HUES48 (cell line): ENCODE data around the gene TACO1.
A peak's percentile ranks its signal among the peaks of the same experiment; 100 is the strongest.

ENCODE experiments used
- H3K27ac ChIP-seq: one replicate; pipeline ENCODE4 v1.7.0; 2013; ENCODE audit warnings: low read depth, low read length, inconsistent platforms
- H3K27me3 ChIP-seq: 2 replicates; pipeline ENCODE4 v1.6.1; 2013; ENCODE audit warnings: mild to moderate bottlenecking, low read length; ENCODE audit not compliant: control insufficient read depth, insufficient read depth
- H3K36me3 ChIP-seq: 2 replicates; pipeline ENCODE4 v1.6.1; 2013; ENCODE audit warnings: low read length; ENCODE audit not compliant: control insufficient read depth, insufficient read depth
- H3K4me1 ChIP-seq: 2 replicates; pipeline ENCODE4 v1.6.1; 2013; ENCODE audit warnings: mild to moderate bottlenecking, low read length; ENCODE audit not compliant: control insufficient read depth, insufficient read depth
- H3K4me3 ChIP-seq: 2 replicates; pipeline ENCODE4 v1.5.1; 2013; ENCODE audit warnings: mild to moderate bottlenecking, low read depth, low read length
- H3K9ac ChIP-seq: 2 replicates; pipeline ENCODE4 v1.6.1; 2013; ENCODE audit warnings: mild to moderate bottlenecking, low read depth, low read length, moderate library complexity
- H3K9me3 ChIP-seq: 2 replicates; pipeline ENCODE4 v1.6.1; 2013; ENCODE audit warnings: low read length; ENCODE audit not compliant: control insufficient read depth, insufficient read depth

Gene TACO1

DNA sequence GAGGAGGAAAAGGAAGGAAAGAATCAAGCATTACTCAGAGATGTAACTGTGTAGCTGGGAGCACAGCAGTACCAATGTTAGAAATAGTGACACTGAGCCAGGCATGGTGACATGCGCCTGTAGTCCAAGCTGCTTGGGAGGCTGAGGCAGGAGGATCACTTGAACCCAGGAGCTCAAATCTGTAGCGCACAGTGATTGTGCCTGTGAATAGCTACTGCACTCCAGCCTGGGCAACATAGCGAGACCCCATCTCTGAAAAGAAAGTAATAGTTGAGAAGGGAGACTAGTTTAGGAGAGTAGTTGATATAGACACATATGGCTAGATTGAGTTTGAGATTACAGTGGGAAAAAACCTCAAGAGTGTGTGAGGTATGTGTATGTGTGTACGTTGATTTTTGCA lies 39.3 kb downstream of the TACO1 start:
- Histone ChIP-seq H3K27me3 (no peaks in the 10 kb centered on the region), H3K27ac (no peak overlapping the region), H3K36me3 (peaks cover 16% of the 10 kb centered on the region; the same call in 1 of the 2 replicates), H3K9ac (no peak overlapping the region), H3K4me1 (peaks cover under 1% of the 10 kb centered on the region; the same call in 1 of the 2 replicates), H3K9me3 (no peaks in the 10 kb centered on the region), H3K4me3 (no peak overlapping the region)

DNA sequence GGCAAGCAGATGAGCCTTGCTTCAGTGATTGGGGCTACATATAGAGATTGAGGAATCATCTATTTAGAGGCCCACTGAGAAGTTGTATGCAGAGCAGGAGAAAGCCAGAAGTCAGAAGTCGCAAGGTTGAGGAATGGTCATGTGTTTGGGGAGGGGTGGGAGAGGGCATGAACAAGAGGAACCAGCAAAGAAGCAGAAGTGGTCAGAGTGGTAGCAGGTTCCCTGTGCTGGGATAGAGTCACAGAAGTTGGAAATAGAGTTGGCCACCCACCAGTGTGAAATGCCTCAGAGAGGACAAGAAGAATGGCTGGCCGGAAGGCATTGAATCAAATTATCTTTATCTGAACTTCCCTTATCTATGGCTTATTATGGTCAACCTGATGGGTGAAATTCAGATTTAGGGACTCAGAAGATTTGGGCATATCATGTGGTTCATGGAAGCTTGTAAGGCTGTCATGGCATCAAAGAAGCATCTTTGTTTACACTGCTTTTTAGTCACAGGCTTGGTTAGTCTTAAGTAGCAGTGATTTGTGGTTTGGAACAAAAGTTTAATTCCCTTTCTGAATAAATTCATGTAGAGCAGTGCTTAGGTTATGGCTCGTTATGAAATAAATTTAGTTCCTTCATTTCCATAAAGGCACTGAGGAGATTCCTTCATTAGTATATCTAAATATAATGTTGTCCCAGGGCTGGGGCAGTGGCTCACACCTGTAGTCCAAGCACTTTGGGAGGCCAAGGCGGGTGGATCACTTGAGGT lies 41.2 kb downstream of the TACO1 start:
- H3K27ac ChIP-seq, result no peak overlapping the region
- 0 out of 2 replicates have a peak, but pooled peaks cover 2% of the 10 kb centered on the region for H3K4me1 ChIP-seq
- no peak overlapping the region for H3K4me3 ChIP-seq
- H3K36me3 ChIP-seq, result peaks cover 10% of the 10 kb centered on the region
- no peaks in the 10 kb centered on the region for H3K9me3 ChIP-seq
- no peaks in the 10 kb centered on the region for H3K27me3 ChIP-seq
- no peak overlapping the region for H3K9ac ChIP-seq

DNA sequence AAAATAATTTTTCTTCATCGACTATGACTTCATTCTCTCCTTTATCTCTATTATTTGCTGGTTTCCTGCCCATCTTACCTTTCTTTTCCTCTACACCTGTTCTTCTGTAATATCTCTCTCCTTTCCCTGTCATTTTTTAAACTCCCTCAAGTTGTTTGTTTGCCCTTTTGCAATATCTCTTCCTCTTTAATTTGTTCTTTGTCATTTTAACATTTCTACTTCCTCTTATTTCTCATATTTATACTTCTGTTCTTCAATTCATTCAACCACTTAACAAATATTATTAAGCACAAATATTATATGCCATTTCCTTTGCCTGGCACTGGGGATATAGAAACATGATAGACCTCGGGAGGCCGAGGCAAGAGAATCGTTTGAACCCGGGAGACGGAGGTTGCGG lies 44.2 kb downstream of the TACO1 start:
- H3K4me1 ChIP-seq, result peaks cover 17% of the 10 kb centered on the region
- H3K9ac ChIP-seq, result no peak overlapping the region
- H3K27ac ChIP-seq, result no peak overlapping the region
- no peaks in the 10 kb centered on the region for H3K27me3 ChIP-seq
- H3K9me3 ChIP-seq, result no peaks in the 10 kb centered on the region
- H3K4me3 ChIP-seq, result no peak overlapping the region
- peaks cover 10% of the 10 kb centered on the region for H3K36me3 ChIP-seq

DNA sequence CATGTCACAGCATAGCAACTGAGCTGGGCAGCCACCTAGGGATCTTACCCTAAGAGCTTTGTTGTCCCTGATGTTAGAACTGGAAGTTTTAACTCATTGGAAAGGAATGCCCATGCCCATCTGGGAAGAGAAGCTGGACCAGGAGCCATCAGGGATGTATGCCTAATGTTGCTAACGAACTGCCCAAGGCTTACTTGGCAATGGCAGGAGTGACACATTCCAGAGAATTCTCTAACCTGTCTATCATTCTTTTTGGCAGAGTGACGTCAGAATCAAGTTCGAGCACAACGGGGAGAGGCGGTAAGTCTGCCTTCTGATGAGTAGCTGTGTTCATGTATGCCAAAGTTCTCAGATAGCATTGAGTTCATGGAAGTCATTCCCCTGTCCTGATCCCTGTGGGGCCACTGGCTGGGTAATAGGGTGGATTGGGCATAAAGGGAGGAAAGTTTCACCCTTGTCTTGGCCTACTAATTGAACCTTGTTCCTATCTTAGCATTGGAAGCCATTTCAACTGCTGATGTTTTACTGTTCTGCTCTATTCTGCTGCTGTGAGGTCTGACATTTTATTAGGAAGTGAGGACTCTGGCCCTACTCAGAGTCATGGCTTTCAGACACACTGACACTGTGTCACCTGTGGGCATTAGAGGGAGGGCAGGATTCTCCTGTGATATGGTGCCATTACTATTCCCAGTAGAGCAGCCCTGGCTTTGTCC lies 45.2 kb downstream of the TACO1 start:
- peaks cover 12% of the 10 kb centered on the region for H3K36me3 ChIP-seq
- no peak overlapping the region for H3K4me3 ChIP-seq
- no peaks in the 10 kb centered on the region for H3K27me3 ChIP-seq
- H3K9ac ChIP-seq, result no peak overlapping the region
- H3K4me1 ChIP-seq, result peaks cover 17% of the 10 kb centered on the region
- no peak overlapping the region for H3K27ac ChIP-seq
- no peaks in the 10 kb centered on the region for H3K9me3 ChIP-seq

DNA sequence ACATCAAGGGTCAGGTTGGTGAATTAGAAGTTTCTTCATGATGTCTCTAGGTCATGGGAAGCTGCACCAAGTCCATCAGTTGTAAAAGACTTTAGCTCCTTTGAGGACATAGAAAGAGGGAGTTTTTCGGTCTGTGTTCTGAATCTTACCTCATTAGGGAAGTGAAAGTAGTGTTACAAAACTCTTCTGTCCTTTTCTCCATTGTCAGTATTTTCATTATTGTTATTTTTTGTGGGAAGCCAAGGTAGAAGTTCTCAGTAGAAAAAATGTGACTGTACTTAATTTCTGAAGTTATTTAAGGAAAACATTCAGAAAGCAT lies 45.8 kb downstream of the TACO1 start:
- no peaks in the 10 kb centered on the region for H3K9me3 ChIP-seq
- peaks cover 17% of the 10 kb centered on the region for H3K4me1 ChIP-seq
- H3K27me3 ChIP-seq, result no peaks in the 10 kb centered on the region
- no peak overlapping the region for H3K9ac ChIP-seq
- H3K4me3 ChIP-seq, result no peak overlapping the region
- peaks cover 12% of the 10 kb centered on the region for H3K36me3 ChIP-seq
- no peak overlapping the region for H3K27ac ChIP-seq

DNA sequence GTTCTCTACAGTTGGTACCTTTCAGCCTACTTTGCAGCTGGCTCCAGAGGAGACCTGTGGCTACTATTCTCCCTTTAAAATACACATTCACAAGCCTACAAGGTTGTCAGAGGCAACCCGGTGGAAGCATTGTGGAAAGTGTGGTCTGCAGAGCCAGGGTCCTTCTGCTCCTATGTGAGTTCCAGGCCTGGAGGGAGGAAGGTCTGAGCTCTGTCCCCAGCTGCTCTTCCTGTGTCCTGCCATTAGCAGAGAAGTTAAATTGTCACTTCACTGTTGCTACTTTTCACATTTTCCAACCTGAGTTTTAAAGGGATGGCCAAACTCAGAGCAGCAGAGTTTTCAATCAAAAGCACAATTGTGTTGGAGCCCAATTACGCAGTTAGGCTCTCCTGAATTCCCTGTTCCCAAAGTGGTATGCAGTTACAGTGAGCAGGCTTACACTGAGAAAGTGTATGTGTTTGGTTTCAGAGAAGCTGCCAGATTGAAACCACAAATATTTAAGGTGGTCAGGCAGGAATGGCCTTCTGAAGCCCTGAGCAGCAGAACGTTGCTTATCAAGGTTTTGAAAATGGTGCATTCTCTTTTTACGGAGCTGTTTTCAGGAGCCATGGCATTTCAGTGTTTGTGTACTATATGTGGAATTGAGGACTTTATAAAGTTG lies 46.5 kb downstream of the TACO1 start:
- peak overlapping the region; percentile 78 for H3K27ac ChIP-seq

DNA sequence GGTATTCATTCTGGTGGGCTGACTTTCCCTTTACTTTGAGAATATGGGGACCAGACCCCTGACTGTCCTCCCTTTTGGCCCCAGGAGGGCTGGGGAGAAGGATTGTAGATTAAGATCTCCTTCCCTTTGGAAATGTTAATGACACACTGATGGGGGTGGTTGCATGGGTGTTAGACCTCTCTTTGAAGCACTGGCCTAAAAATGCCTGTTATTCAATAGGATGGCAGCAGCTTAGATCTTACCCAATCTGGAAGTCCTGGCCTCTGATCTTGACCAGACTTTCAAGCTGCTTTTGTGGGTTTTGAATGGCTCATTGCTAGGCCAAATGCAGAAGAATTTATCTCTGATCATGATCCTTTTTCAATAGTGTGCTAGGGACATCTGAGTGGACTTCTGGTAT lies 47.2 kb downstream of the TACO1 start:
- Histone ChIP-seq H3K4me3 (no peak overlapping the region), H3K27ac (peak overlapping the region; percentile 78), H3K9me3 (no peaks in the 10 kb centered on the region), H3K4me1 (peaks cover 17% of the 10 kb centered on the region), H3K36me3 (peaks cover 18% of the 10 kb centered on the region), H3K27me3 (no peaks in the 10 kb centered on the region), H3K9ac (no peak overlapping the region)

More for the DNA sequence above, 46.5 kb downstream of the TACO1 start:
- Histone ChIP-seq H3K27me3 (no peaks in the 10 kb centered on the region), H3K4me3 (no peak overlapping the region), H3K9ac (no peak overlapping the region), H3K36me3 (peaks cover 12% of the 10 kb centered on the region), H3K9me3 (no peaks in the 10 kb centered on the region), H3K4me1 (peaks cover 17% of the 10 kb centered on the region)

DNA sequence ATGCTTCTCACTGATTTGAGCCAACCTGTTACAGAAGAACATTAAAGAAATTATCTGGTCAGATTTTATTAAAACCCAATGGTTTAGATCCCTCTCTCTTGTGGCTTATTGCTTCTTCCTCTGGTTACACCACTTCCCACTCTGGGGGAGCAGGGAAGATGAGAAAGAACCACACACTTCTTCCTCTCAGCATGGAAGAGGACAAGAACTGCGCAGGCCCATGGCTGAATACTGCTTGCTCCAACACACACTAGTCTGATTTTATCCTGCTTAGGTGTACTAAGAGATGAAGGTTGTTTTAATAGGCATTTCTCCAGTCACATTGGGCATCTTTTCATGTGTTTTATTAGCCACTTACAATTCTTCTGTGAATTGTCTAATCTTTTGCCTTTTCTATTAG lies 49.1 kb downstream of the TACO1 start:
- Histone ChIP-seq H3K4me1 (peaks cover 17% of the 10 kb centered on the region), H3K27ac (no peak overlapping the region), H3K4me3 (no peak overlapping the region), H3K9ac (no peak overlapping the region), H3K9me3 (no peaks in the 10 kb centered on the region), H3K27me3 (no peaks in the 10 kb centered on the region), H3K36me3 (peaks cover 25% of the 10 kb centered on the region)

DNA sequence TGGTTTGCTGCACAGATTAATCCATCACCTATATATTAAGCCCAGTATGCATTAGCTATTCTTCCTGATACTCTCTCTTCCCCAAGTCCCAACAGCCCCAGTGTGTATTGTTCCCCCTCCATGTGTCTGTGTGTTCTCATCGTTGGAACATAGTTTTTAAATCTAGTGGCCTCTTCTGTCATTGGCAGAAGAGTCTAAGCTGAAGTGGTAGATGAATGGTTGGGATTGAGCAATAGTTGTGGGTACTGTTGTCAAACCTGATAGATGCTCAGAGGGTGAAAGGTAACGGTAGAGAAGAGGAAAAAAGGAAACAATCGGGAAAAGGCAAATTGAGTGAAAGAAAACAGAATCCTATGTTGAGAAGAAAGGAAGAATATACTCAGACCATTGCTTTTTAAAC lies 51.4 kb downstream of the TACO1 start:
- Histone ChIP-seq H3K36me3 (peaks cover 16% of the 10 kb centered on the region), H3K9ac (no peak overlapping the region), H3K27me3 (no peaks in the 10 kb centered on the region), H3K9me3 (no peaks in the 10 kb centered on the region), H3K4me1 (peaks cover 12% of the 10 kb centered on the region), H3K4me3 (no peak overlapping the region), H3K27ac (no peak overlapping the region)

DNA sequence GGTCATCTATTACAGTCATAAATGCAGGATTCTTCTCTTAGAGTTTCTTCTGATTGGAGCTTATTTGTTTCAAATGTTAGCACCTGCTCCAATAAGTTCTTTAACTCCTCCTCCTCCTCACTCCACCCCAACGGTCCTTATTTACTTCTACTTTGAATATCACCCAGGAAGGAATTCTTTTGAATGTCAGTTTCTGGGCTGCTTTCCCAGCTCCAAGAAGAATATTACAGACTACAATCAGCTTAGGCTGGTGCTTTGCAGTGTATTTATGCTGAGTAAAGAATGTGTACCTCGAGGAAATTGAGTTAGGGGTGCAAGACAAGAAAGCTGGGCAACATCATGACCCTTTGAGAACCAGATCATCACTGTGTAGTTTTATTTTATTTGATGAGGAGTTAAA lies 52.4 kb downstream of the TACO1 start:
- H3K9me3 ChIP-seq, result no peaks in the 10 kb centered on the region
- peaks cover 23% of the 10 kb centered on the region for H3K36me3 ChIP-seq
- H3K27ac ChIP-seq, result no peak overlapping the region
- H3K9ac ChIP-seq, result no peak overlapping the region
- peaks cover 3% of the 10 kb centered on the region; the same call in 1 of the 2 replicates for H3K4me1 ChIP-seq
- H3K4me3 ChIP-seq, result no peak overlapping the region
- no peaks in the 10 kb centered on the region for H3K27me3 ChIP-seq

DNA sequence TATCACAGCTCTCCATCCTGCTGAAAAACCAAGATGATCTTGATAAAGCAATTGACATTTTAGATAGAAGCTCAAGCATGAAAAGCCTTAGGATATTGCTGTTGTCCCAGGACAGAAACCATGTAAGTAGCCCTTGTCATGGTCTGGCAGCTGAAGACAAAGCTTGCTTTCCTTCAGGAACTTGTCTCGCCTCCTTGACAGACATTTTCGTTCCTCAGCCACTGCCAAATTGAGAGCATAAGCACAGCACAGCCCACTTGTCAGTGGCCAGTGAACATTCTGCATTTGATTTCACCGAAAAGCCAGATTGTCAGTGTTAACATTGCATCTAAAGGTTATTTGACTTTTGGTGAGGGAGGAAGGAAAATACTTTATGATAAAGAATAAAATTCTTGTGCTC lies 57.1 kb downstream of the TACO1 start:
- H3K4me3 ChIP-seq, result no peak overlapping the region
- no peaks in the 10 kb centered on the region for H3K4me1 ChIP-seq
- H3K36me3 ChIP-seq, result peaks cover 19% of the 10 kb centered on the region
- no peaks in the 10 kb centered on the region for H3K9me3 ChIP-seq
- H3K27ac ChIP-seq, result no peak overlapping the region
- no peaks in the 10 kb centered on the region for H3K27me3 ChIP-seq
- H3K9ac ChIP-seq, result no peak overlapping the region
